Thymus (tissue), 11 donors: ENCODE measurements around the gene TGFBR3L. TPM values are rescaled to one million over a fixed set of nuclear protein-coding genes. Genes with fewer than 3 reads are reported as not detected.
"Not testable (repeated sequence)": the region's sequence is repeated elsewhere in the genome, so short reads cannot be mapped to it uniquely, and the experiment has no call there.

Experiments
- DNase-seq, 9 donors: peaks; one replicate each; pipeline ENCODE4 v3.0.0-alpha.2; 2013; ENCODE audit warnings: low spot score in 9 of 9, low read depth in 6 of 9, missing footprints in 1 of 9
- H3K27ac ChIP-seq, 2 donors: one replicate each; pipeline ENCODE4 v1.5.1; 2013; ENCODE audit warnings: control low read depth in 1 of 2, low read depth in 1 of 2, low read length in 1 of 2, mild to moderate bottlenecking in 1 of 2, moderate library complexity in 1 of 2
- H3K27me3 ChIP-seq, 2 donors: one replicate each; pipeline ENCODE4 v1.5.1; 2013; ENCODE audit warnings: low read length in 1 of 2; ENCODE audit not compliant: control insufficient read depth in 2 of 2, insufficient read depth in 1 of 2
- H3K36me3 ChIP-seq, 2 donors: one replicate each; pipeline ENCODE4 v1.5.1; 2013; ENCODE audit warnings: low read length in 1 of 2, mild to moderate bottlenecking in 1 of 2, moderate library complexity in 1 of 2; ENCODE audit not compliant: control insufficient read depth in 2 of 2, insufficient read depth in 2 of 2
- H3K4me1 ChIP-seq, 2 donors: one replicate each; pipeline ENCODE4 v1.5.1; 2013; ENCODE audit warnings: low read length in 2 of 2; ENCODE audit not compliant: control insufficient read depth in 2 of 2, insufficient read depth in 2 of 2
- H3K4me3 ChIP-seq, 2 donors: one replicate each; pipeline ENCODE4 v1.5.1; 2013; ENCODE audit warnings: low read length in 2 of 2, control low read depth in 1 of 2, mild to moderate bottlenecking in 1 of 2
- H3K9me3 ChIP-seq, 2 donors: one replicate each; pipeline ENCODE4 v1.5.1; 2013; ENCODE audit warnings: low read length in 1 of 2, mild to moderate bottlenecking in 1 of 2; ENCODE audit not compliant: control insufficient read depth in 2 of 2, insufficient read depth in 1 of 2
- WGBS: extraction: QIAGEN DNeasy Blood & Tissue Kit; methylation state at CpG from one replicate; pipeline ENCODE4 v1.1.7; 2013; 5-methylcytosine and 5-hydroxymethylcytosine counted together
- polyA plus RNA-seq: library from polyadenylated mRNA; stranded (reverse); fragments of 200-250 nt; gene quantifications from one replicate; pipeline ENCODE4 v1.2.3, GENCODE V29; 2013
- total RNA-seq: library from RNA; stranded (reverse); fragments of 120-200 nt; gene quantifications from one replicate; pipeline ENCODE4 v1.2.4, GENCODE V29; 2013
- donor health status: healthy.

The TGFBR3L gene
- total and polyA plus RNA-seq, 2 donors, result 0.05 to 0.19 TPM

- Histone ChIP-seq H3K4me1 (peaks cover 7 to 17% of the 10 kb centered on the region in 2 donors), H3K27ac (peak overlapping the region in 1 of 2 donors; percentile 46), H3K36me3 (peaks cover 30 to 33% of the 10 kb centered on the region in 2 donors), H3K27me3 (peaks cover 0 to 4% of the 10 kb centered on the region in 2 donors), H3K4me3 (no peak overlapping the region), H3K9me3 (no peaks in the 10 kb centered on the region)
- 94% methylated on average over 9 of the region's 9 CpGs for WGBS
- no peak for DNase-seq
These were observed 13.7 kb downstream of the TGFBR3L start for GRCh38 chr19:7928334-7928706.

- no peak overlapping the region for H3K4me3 ChIP-seq
- H3K36me3 ChIP-seq, result peaks cover 37 to 40% of the 10 kb centered on the region in 2 donors
- H3K4me1 ChIP-seq, result peaks cover 7 to 17% of the 10 kb centered on the region in 2 donors
- peaks cover 0 to 4% of the 10 kb centered on the region in 2 donors for H3K27me3 ChIP-seq
- 68% methylated on average over 24 of the region's 24 CpGs for WGBS
- no peaks in the 10 kb centered on the region for H3K9me3 ChIP-seq
- DNase-seq, result peak in 2 of 9 donors; percentile 44 to 58
- H3K27ac ChIP-seq, result peak overlapping the region in 1 of 2 donors; percentile 64
These were observed 14.4 kb downstream of the TGFBR3L start for GRCh38 chr19:7928741-7929701.

- Histone ChIP-seq H3K36me3 (peaks cover 46 to 50% of the 10 kb centered on the region in 2 donors), H3K27ac (peak overlapping the region in 1 of 2 donors; percentile 5), H3K4me1 (peaks cover 4 to 15% of the 10 kb centered on the region in 2 donors)
- 92% methylated on average over 11 of the region's 11 CpGs for WGBS
- H3K9me3 ChIP-seq, DNase-seq, H3K4me3 ChIP-seq, H3K27me3 ChIP-seq: not testable (repeated sequence)
These were observed 15.4 kb downstream of the TGFBR3L start for GRCh38 chr19:7930030-7930429.

- Histone ChIP-seq H3K4me1 (peaks cover 4 to 12% of the 10 kb centered on the region in 2 donors), H3K4me3 (no peak overlapping the region), H3K27me3 (no peaks in the 10 kb centered on the region), H3K9me3 (no peaks in the 10 kb centered on the region), H3K36me3 (peaks cover 51 to 58% of the 10 kb centered on the region in 2 donors), H3K27ac (no peak overlapping the region)
- WGBS, result 90% methylated on average over 7 of the region's 7 CpGs
- DNase-seq, result no peak
These were observed 16.1 kb downstream of the TGFBR3L start for GRCh38 chr19:7930765-7931164.

- Histone ChIP-seq H3K4me1 (peaks cover 0 to 8% of the 10 kb centered on the region in 2 donors), H3K27ac (no peak overlapping the region), H3K27me3 (no peaks in the 10 kb centered on the region), H3K4me3 (no peak overlapping the region), H3K36me3 (peaks cover 56 to 64% of the 10 kb centered on the region in 2 donors), H3K9me3 (no peaks in the 10 kb centered on the region)
- DNase-seq, result no peak
- 96% methylated on average over 36 of the region's 36 CpGs for WGBS
These were observed 16.8 kb downstream of the TGFBR3L start for GRCh38 chr19:7931221-7932061.

GRCh38 chr19:7932276-7932929 is 17.8 kb downstream of the TGFBR3L start:
- Histone ChIP-seq H3K27ac (no peak overlapping the region), H3K36me3 (peaks cover 60 to 70% of the 10 kb centered on the region in 2 donors), H3K4me3 (no peak overlapping the region), H3K27me3 (no peaks in the 10 kb centered on the region), H3K4me1 (peaks cover 0 to 8% of the 10 kb centered on the region in 2 donors), H3K9me3 (no peaks in the 10 kb centered on the region)
- 94% methylated on average over 32 of the region's 32 CpGs for WGBS
- DNase-seq, result no peak

GRCh38 chr19:7932930-7933300 is 18.3 kb downstream of the TGFBR3L start:
- H3K4me3 ChIP-seq, result no peak overlapping the region
- H3K36me3 ChIP-seq, result peaks cover 62 to 66% of the 10 kb centered on the region in 2 donors
- H3K27me3 ChIP-seq, result no peaks in the 10 kb centered on the region
- H3K4me1 ChIP-seq, result peaks cover 0 to 8% of the 10 kb centered on the region in 2 donors
- no peak overlapping the region for H3K27ac ChIP-seq
- H3K9me3 ChIP-seq, result no peaks in the 10 kb centered on the region
- no peak for DNase-seq
- 98% methylated on average over 10 of the region's 10 CpGs for whole genome bisulfite sequencing

GRCh38 chr19:7933411-7933810 is 18.8 kb downstream of the TGFBR3L start:
- Histone ChIP-seq H3K36me3 (peaks cover 62 to 65% of the 10 kb centered on the region in 2 donors), H3K27ac (no peak overlapping the region), H3K4me3 (no peak overlapping the region), H3K4me1 (peaks cover 0 to 6% of the 10 kb centered on the region in 2 donors), H3K9me3 (no peaks in the 10 kb centered on the region), H3K27me3 (no peaks in the 10 kb centered on the region)
- 97% methylated on average over 14 of the region's 14 CpGs for WGBS
- DNase-seq, result no peak
